ENCODE results near the gene UTP15.

UTP15 gene

GRCh38 chr5:73587923-73588322, 22.4 kb downstream of the UTP15 start:
- ATAC-seq: no peak

GRCh38 chr5:73591102-73591695, 25.7 kb downstream of the UTP15 start:
- ATAC-seq: peak; percentile 86

More at GRCh38 chr5:73587923-73588322, 22.4 kb downstream of the UTP15 start:
- TF ChIP-seq POU6F1 (CRISPR knock-in tag; IDR thresholded peaks at IDR 0.05; ENCODE audit: borderline replicate concordance, low read depth): no peak
- TF ChIP-seq TOX (CRISPR knock-in tag; IDR thresholded peaks at IDR 0.05; ENCODE audit: borderline replicate concordance): no peak
- TF ChIP-seq CSDC2 (CRISPR knock-in tag; IDR thresholded peaks at IDR 0.05): no peak
- no peak for TF ChIP-seq ARNTL (CRISPR knock-in tag; IDR thresholded peaks at IDR 0.05; ENCODE audit: borderline replicate concordance, low read depth)
- no peak for TF ChIP-seq ZFP3 (CRISPR knock-in tag; IDR thresholded peaks at IDR 0.05)
- no peak for TF ChIP-seq TCF4 (CRISPR knock-in tag; IDR thresholded peaks at IDR 0.05; ENCODE audit: borderline replicate concordance)
- TF ChIP-seq ZFP30 (CRISPR knock-in tag; IDR thresholded peaks at IDR 0.05): no peak
- TF ChIP-seq GLIS3 (CRISPR knock-in tag; IDR thresholded peaks at IDR 0.05): no peak
- no peak for TF ChIP-seq ZNF8 (CRISPR knock-in tag; IDR thresholded peaks at IDR 0.05)
- no peak for TF ChIP-seq ESRRG (CRISPR knock-in tag; IDR thresholded peaks at IDR 0.05)

More at GRCh38 chr5:73591102-73591695, 25.7 kb downstream of the UTP15 start:
- TF ChIP-seq ZFP3 (CRISPR knock-in tag; IDR thresholded peaks at IDR 0.05) (no peak), OSR1 (CRISPR knock-in tag; IDR thresholded peaks at IDR 0.05) (no peak), TSHZ2 (CRISPR knock-in tag; IDR thresholded peaks at IDR 0.05) (no peak), ISL1 (CRISPR knock-in tag; IDR thresholded peaks at IDR 0.05) (no peak), CSDC2 (CRISPR knock-in tag; IDR thresholded peaks at IDR 0.05) (no peak), CSRNP3 (CRISPR knock-in tag; IDR thresholded peaks at IDR 0.05) (no peak), ZFP30 (CRISPR knock-in tag; IDR thresholded peaks at IDR 0.05) (no peak), ARNTL (CRISPR knock-in tag; IDR thresholded peaks at IDR 0.05; ENCODE audit: borderline replicate concordance, low read depth) (no peak), ZNF70 (CRISPR knock-in tag; IDR thresholded peaks at IDR 0.05) (no peak), POU6F1 (CRISPR knock-in tag; IDR thresholded peaks at IDR 0.05; ENCODE audit: borderline replicate concordance, low read depth) (no peak), ZC3H10 (CRISPR knock-in tag; IDR thresholded peaks at IDR 0.05) (no peak), SNAI2 (CRISPR knock-in tag; IDR thresholded peaks at IDR 0.05) (no peak), TCF4 (CRISPR knock-in tag; IDR thresholded peaks at IDR 0.05; ENCODE audit: borderline replicate concordance) (no peak), TOX (CRISPR knock-in tag; IDR thresholded peaks at IDR 0.05; ENCODE audit: borderline replicate concordance) (no peak), PPARA (CRISPR knock-in tag; IDR thresholded peaks at IDR 0.05; ENCODE audit: borderline replicate concordance) (no peak)

All from SK-N-SH treated with all-trans-retinoic acid at 6 μM for 48 hours (cell line).